Activated gamma-delta T cell (primary cell): ENCODE measurements around the gene CCRL2.
"Not testable (repeated sequence)": the region's sequence is repeated elsewhere in the genome, so short reads cannot be mapped to it uniquely, and the experiment has no call there.

Experiments used
- DNase-seq: peaks from one replicate; lab custom pipeline; 2025; lab: John Stamatoyannopoulos, UW

Gene CCRL2

GRCh38 chr3:46427916-46428833 is 21.1 kb downstream of the CCRL2 start:
- DNase-seq = no peak

GRCh38 chr3:46429250-46429649 is 22.2 kb downstream of the CCRL2 start:
- DNase-seq = no peak

- DNase-seq = no peak
These were observed 22.6 kb downstream of the CCRL2 start for GRCh38 chr3:46429671-46430070.

GRCh38 chr3:46430879-46431278 is 23.8 kb downstream of the CCRL2 start:
- DNase-seq = not testable (repeated sequence)

- not testable (repeated sequence) for DNase-seq
These were observed 24.8 kb downstream of the CCRL2 start for GRCh38 chr3:46431905-46432304.

GRCh38 chr3:46433118-46433517 is 26.1 kb downstream of the CCRL2 start:
- not testable (repeated sequence) for DNase-seq

GRCh38 chr3:46433841-46434240 is 26.8 kb downstream of the CCRL2 start:
- no peak for DNase-seq

GRCh38 chr3:46435081-46435726 is 28.1 kb downstream of the CCRL2 start:
- no peak for DNase-seq

- DNase-seq = no peak
These were observed 31.8 kb downstream of the CCRL2 start for GRCh38 chr3:46438831-46439230.

GRCh38 chr3:46440531-46441294 is 33.7 kb downstream of the CCRL2 start:
- no peak for DNase-seq

- DNase-seq = no peak
These were observed 35.8 kb downstream of the CCRL2 start for GRCh38 chr3:46442576-46443530.

- no peak for DNase-seq
These were observed 40.3 kb downstream of the CCRL2 start for GRCh38 chr3:46447228-46447985.

- DNase-seq = no peak
These were observed 41.7 kb downstream of the CCRL2 start for GRCh38 chr3:46448721-46449120.

GRCh38 chr3:46449755-46450552 is 42.9 kb downstream of the CCRL2 start:
- DNase-seq = no peak

GRCh38 chr3:46453526-46454208 is 46.6 kb downstream of the CCRL2 start:
- no peak for DNase-seq

GRCh38 chr3:46454209-46454595 is 47.1 kb downstream of the CCRL2 start:
- no peak for DNase-seq

GRCh38 chr3:46454606-46455005 is 47.5 kb downstream of the CCRL2 start:
- no peak for DNase-seq

GRCh38 chr3:46455231-46456115 is 48.4 kb downstream of the CCRL2 start:
- DNase-seq = no peak
